ENCODE data around the gene TIPARP.

Gene TIPARP

DNA sequence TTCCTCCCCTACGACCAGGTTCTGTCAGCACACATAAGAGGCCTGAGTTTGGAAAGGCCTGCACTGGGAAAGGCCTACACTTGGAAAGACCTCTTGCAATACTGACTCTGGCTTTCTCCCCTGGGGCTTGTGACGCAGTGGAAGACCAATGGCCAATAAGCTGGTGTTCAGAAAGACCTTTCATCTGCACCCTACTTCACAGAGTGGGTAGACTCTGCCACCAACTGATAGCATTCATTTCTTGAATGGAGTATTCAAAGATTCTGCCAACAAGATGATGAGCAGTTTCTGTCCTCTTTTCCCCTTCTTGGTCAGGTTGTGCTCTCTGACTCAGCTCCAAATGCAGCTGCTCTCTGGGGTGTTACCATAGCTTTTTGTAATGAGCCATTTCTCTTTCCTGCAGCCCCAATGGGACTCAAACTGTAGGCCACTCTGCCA lies 48.8 kb downstream of the TIPARP start:
- TF ChIP-seq POLR2AphosphoS5 (IDR thresholded peaks at IDR 0.05; ENCODE audit: low read depth, low read length) = no peak
- no peak for TF ChIP-seq SIN3A (IDR thresholded peaks at IDR 0.05; ENCODE audit: borderline replicate concordance, insufficient read depth, low read length)
- TF ChIP-seq, protein P1, sequence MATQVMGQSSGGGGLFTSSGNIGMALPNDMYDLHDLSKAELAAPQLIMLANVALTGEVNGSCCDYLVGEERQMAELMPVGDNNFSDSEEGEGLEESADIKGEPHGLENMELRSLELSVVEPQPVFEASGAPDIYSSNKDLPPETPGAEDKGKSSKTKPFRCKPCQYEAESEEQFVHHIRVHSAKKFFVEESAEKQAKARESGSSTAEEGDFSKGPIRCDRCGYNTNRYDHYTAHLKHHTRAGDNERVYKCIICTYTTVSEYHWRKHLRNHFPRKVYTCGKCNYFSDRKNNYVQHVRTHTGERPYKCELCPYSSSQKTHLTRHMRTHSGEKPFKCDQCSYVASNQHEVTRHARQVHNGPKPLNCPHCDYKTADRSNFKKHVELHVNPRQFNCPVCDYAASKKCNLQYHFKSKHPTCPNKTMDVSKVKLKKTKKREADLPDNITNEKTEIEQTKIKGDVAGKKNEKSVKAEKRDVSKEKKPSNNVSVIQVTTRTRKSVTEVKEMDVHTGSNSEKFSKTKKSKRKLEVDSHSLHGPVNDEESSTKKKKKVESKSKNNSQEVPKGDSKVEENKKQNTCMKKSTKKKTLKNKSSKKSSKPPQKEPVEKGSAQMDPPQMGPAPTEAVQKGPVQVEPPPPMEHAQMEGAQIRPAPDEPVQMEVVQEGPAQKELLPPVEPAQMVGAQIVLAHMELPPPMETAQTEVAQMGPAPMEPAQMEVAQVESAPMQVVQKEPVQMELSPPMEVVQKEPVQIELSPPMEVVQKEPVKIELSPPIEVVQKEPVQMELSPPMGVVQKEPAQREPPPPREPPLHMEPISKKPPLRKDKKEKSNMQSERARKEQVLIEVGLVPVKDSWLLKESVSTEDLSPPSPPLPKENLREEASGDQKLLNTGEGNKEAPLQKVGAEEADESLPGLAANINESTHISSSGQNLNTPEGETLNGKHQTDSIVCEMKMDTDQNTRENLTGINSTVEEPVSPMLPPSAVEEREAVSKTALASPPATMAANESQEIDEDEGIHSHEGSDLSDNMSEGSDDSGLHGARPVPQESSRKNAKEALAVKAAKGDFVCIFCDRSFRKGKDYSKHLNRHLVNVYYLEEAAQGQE (IDR thresholded peaks at IDR 0.05; ENCODE audit: insufficient read depth in 1 of 2, low read depth in 2 of 2, low read length in 2 of 2) = no peak
- TF ChIP-seq TAF1 (IDR thresholded peaks at IDR 0.05; ENCODE audit: borderline replicate concordance, insufficient read depth, low read length) = no peak
- no peak for TF ChIP-seq FOXP2 (optimal IDR thresholded peaks at IDR 0.05; ENCODE audit: borderline replicate concordance, extremely low read depth, extremely low read length, insufficient read depth)

DNA sequence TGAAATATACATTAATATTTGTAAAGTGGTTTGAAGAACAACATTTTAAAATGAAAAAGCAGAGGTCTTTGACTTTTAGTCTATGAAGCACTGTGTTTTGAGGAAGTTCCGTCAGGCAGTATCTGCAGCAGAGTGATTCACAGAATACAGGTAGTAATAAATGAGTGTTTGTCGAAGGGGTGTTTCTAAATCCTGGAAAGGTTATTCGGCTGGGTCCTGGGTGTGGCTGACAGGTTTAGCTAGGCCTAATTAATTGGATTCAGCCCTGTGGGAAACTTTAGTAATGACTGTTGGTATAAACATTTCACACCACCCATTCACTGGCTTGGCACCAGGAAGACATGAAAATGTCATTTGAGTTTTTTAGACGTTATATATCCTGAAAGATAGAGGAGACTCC lies 51.3 kb downstream of the TIPARP start:
- TF ChIP-seq, protein P1 (IDR thresholded peaks at IDR 0.05; ENCODE audit: insufficient read depth in 1 of 2, low read depth in 2 of 2, low read length in 2 of 2) = no peak
- TF ChIP-seq POLR2AphosphoS5 (IDR thresholded peaks at IDR 0.05; ENCODE audit: low read depth, low read length) (no peak), SIN3A (IDR thresholded peaks at IDR 0.05; ENCODE audit: borderline replicate concordance, insufficient read depth, low read length) (no peak), FOXP2 (optimal IDR thresholded peaks at IDR 0.05; ENCODE audit: borderline replicate concordance, extremely low read depth, extremely low read length, insufficient read depth) (no peak)

DNA sequence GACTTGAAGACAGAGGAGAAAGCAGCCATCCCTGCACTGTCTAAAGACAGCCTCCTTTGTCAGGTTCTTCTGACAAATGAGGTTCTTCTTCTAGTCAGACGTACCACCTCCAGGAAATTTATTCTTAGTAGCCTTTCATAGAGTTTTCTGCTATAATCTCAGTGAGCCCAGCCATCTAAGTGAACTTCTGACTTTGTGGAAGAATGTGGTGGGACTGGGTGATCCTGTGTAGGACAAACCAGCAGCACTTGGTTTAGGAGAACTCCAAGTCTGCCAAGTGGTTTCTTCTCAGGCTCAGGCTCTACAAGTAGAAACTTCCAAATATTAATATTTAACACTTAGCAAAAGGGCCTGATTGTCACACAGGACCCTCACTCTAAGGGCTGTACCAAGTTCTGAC lies 52.1 kb downstream of the TIPARP start:
- TF ChIP-seq POLR2AphosphoS5 (IDR thresholded peaks at IDR 0.05; ENCODE audit: low read depth, low read length) (no peak), TAF1 (IDR thresholded peaks at IDR 0.05; ENCODE audit: borderline replicate concordance, insufficient read depth, low read length) (no peak), FOXP2 (optimal IDR thresholded peaks at IDR 0.05; ENCODE audit: borderline replicate concordance, extremely low read depth, extremely low read length, insufficient read depth) (no peak), SIN3A (IDR thresholded peaks at IDR 0.05; ENCODE audit: borderline replicate concordance, insufficient read depth, low read length) (no peak)
- TF ChIP-seq, protein P1 (IDR thresholded peaks at IDR 0.05; ENCODE audit: insufficient read depth in 1 of 2, low read depth in 2 of 2, low read length in 2 of 2) = no peak

DNA sequence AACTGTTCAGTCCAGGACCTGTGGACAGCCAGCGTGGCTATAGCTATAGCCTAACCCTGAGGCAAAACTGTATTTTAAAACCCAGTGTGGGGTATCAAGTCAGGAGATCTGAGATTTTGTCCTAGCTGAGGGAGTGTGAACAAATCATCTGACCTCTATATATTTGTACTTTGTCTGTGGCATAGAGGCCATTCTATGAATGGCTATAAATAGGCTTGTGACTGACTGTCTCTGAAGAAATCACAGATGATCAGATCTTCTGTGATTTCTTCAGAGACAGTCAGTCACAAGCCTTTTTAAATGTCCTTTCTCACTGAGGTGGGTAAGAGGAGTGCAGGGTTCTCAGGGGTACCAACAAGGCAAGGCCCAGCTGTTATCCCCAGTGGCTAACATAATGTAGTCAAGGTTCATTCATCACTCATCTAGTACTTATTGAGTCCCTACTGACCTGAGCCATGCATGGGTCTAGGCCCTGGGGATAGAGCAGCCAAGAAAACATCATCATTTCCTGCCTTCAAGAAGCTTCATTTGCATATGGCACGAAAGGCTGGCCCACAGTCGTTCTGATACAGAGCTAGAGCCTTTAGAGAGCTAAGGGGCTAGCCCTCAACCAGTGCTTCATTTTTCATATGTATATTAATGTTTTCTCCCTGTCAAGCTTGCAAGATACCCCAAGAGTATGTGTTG lies 53.3 kb downstream of the TIPARP start:
- TF ChIP-seq SIN3A (IDR thresholded peaks at IDR 0.05; ENCODE audit: borderline replicate concordance, insufficient read depth, low read length) (no peak), TAF1 (IDR thresholded peaks at IDR 0.05; ENCODE audit: borderline replicate concordance, insufficient read depth, low read length) (no peak), FOXP2 (optimal IDR thresholded peaks at IDR 0.05; ENCODE audit: borderline replicate concordance, extremely low read depth, extremely low read length, insufficient read depth) (no peak), POLR2AphosphoS5 (IDR thresholded peaks at IDR 0.05; ENCODE audit: low read depth, low read length) (no peak)
- TF ChIP-seq, protein P1 (IDR thresholded peaks at IDR 0.05; ENCODE audit: insufficient read depth in 1 of 2, low read depth in 2 of 2, low read length in 2 of 2) = no peak

Data from PFSK-1 (cell line).